ENCODE results near the gene ARSA.

ARSA gene

GRCh38 chr22:50604256-50605001 is 23.5 kb downstream of the ARSA start:
- Histone ChIP-seq H3K36me3 (ENCODE audit: control insufficient read depth in 2 of 2, insufficient read depth in 1 of 2, low read length in 2 of 2) (peaks cover 0 to 64% of the 10 kb centered on the region in 2 experiments; a peak in 1 of 3 replicates), H3K4me3 (ENCODE audit: low read depth, low read length) (no peak overlapping the region), H3K27ac (ENCODE audit: extremely low read depth, low read depth, low read length) (no peak overlapping the region), H3K4me1 (ENCODE audit: control insufficient read depth, insufficient read depth, low read length) (0 out of 2 replicates have a peak, but pooled peaks cover 3% of the 10 kb centered on the region), H3K9me3 (ENCODE audit: control insufficient read depth, insufficient read depth, low read depth, low read length) (no peaks in the 10 kb centered on the region)
- ChIA-PET POLR2A (no interaction called here), CTCF (no interaction called here)
- TF ChIP-seq, protein P1, sequence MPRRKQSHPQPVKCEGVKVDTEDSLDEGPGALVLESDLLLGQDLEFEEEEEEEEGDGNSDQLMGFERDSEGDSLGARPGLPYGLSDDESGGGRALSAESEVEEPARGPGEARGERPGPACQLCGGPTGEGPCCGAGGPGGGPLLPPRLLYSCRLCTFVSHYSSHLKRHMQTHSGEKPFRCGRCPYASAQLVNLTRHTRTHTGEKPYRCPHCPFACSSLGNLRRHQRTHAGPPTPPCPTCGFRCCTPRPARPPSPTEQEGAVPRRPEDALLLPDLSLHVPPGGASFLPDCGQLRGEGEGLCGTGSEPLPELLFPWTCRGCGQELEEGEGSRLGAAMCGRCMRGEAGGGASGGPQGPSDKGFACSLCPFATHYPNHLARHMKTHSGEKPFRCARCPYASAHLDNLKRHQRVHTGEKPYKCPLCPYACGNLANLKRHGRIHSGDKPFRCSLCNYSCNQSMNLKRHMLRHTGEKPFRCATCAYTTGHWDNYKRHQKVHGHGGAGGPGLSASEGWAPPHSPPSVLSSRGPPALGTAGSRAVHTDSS (tag by site-specific recombination; IDR thresholded peaks at IDR 0.05): peak; percentile 32; the same call in 1 of the 2 replicates
- TF ChIP-seq HOXA7 (CRISPR knock-in tag; IDR thresholded peaks at IDR 0.05; ENCODE audit: borderline replicate concordance): no peak

GRCh38 chr22:50603511-50604255 is 24.3 kb downstream of the ARSA start:
- no peaks in the 10 kb centered on the region for H3K9me3 ChIP-seq (ENCODE audit: control insufficient read depth, insufficient read depth, low read depth, low read length)
- no peak overlapping the region for H3K27ac ChIP-seq (ENCODE audit: extremely low read depth, low read depth, low read length)
- H3K4me3 ChIP-seq (ENCODE audit: low read depth, low read length): no peak overlapping the region
- H3K4me1 ChIP-seq (ENCODE audit: control insufficient read depth, insufficient read depth, low read length): 0 out of 2 replicates have a peak, but pooled peaks cover 3% of the 10 kb centered on the region
- peaks cover 0 to 58% of the 10 kb centered on the region in 2 experiments; a peak in 1 of 3 replicates for H3K36me3 ChIP-seq (ENCODE audit: control insufficient read depth in 2 of 2, insufficient read depth in 1 of 2, low read length in 2 of 2)
- ChIA-PET POLR2A (no interaction called here), CTCF (interaction anchor here (0.5 kb wide), 1 partner anchor 128 kb away, joined by 3 read pairs; no protein-coding TSS in a partner anchor)
- TF ChIP-seq GLIS1 (tag by site-specific recombination; IDR thresholded peaks at IDR 0.05) (no peak), ZBTB49 (tag by site-specific recombination; IDR thresholded peaks at IDR 0.05; ENCODE audit: low read depth) (no peak), ZNF514 (tag by site-specific recombination; IDR thresholded peaks at IDR 0.05) (no peak), ZNF223 (tag by site-specific recombination; IDR thresholded peaks at IDR 0.05) (no peak), ZNF157 (tag by site-specific recombination; IDR thresholded peaks at IDR 0.05) (no peak), ZNF776 (tag by site-specific recombination; IDR thresholded peaks at IDR 0.05; ENCODE audit: borderline replicate concordance) (no peak), ZNF48 (tag by site-specific recombination; IDR thresholded peaks at IDR 0.05) (no peak), ZNF426 (tag by site-specific recombination; IDR thresholded peaks at IDR 0.05) (no peak), IKZF3 (tag by site-specific recombination; IDR thresholded peaks at IDR 0.05) (no peak), ZNF677 (tag by site-specific recombination; IDR thresholded peaks at IDR 0.05) (no peak), ZNF654 (tag by site-specific recombination; IDR thresholded peaks at IDR 0.05; ENCODE audit: low read depth) (no peak), ZNF645 (tag by site-specific recombination; IDR thresholded peaks at IDR 0.05) (no peak), ZNF423 (tag by site-specific recombination; IDR thresholded peaks at IDR 0.05) (no peak), ZNF76 (tag by site-specific recombination; IDR thresholded peaks at IDR 0.05; ENCODE audit: borderline replicate concordance, low read depth) (no peak), ZNF211 (tag by site-specific recombination; IDR thresholded peaks at IDR 0.05; ENCODE audit: low read depth) (no peak), ZNF121 (tag by site-specific recombination; IDR thresholded peaks at IDR 0.05) (no peak), GLI2 (tag by site-specific recombination; IDR thresholded peaks at IDR 0.05; ENCODE audit: borderline replicate concordance, low read depth) (no peak)
- TF ChIP-seq, protein P2, sequence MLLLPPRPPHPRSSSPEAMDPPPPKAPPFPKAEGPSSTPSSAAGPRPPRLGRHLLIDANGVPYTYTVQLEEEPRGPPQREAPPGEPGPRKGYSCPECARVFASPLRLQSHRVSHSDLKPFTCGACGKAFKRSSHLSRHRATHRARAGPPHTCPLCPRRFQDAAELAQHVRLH (tag by site-specific recombination; IDR thresholded peaks at IDR 0.05): no peak
